GM06990 (cell line): ENCODE data around the gene BCL11B.

Experiments
- DNase-seq: peaks from one replicate; pipeline ENCODE4 v3.0.0-alpha.2; 2011; ENCODE audit not compliant: insufficient read length; ENCODE audit errors: extremely low read depth
- H3K27me3 ChIP-seq: replicated peaks from 2 replicates; pipeline ENCODE4 v1.6.0; 2011; ENCODE audit warnings: low read length; ENCODE audit not compliant: control insufficient read depth, insufficient read depth
- H3K36me3 ChIP-seq: 2 replicates; pipeline ENCODE4 v1.5.1; 2011; ENCODE audit warnings: low read length; ENCODE audit not compliant: control insufficient read depth, insufficient read depth
- H3K4me3 ChIP-seq: replicated peaks from 2 replicates; pipeline ENCODE4 v1.5.1; 2011; ENCODE audit warnings: low read depth, mild to moderate bottlenecking, control low read depth, low read length
- TF ChIP-seq, protein P1 (sequence below): IDR thresholded peaks from 2 replicates; pipeline ENCODE4 v1.5.1; 2011; ENCODE audit warnings: low read length, control low read depth, mild to moderate bottlenecking, inconsistent platforms; ENCODE audit not compliant: insufficient read depth, poor library complexity, severe bottlenecking

The BCL11B gene

DNA sequence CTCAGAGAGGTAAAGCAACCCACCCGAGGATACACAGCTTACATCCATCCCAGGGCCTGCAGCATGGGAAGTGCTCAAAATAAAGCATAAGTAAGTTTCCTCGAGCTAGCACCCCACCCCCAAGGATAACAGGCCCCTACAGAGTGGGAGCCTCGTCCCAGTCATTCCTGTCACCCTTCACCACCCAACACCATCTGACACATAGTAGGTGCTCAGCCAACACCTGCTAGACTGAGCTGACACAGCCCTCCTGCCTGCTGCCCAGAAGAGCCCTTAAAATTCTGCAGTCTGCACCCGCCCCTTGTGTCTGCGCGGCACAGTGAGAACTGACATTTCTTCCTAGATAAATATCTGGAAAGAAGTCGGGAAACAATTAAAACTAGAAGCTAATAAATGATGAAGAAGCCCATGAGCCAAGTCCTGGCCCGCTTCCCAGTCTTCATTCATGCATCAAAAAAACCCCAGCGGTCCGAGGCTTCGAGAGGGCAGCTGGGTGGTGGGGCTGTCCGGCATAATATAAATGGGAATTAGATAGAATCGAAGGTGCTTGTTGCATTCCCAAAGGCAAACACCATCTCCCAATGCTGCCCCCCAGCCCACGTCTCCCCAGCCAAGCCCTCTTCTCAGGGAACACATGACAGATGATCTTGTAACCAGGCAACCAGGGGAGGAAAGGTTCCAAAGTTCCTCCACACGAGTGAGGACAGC lies 76.2 kb downstream of the BCL11B start:
- H3K36me3 ChIP-seq: no peaks in the 10 kb centered on the region
- H3K4me3 ChIP-seq: no peak overlapping the region
- no peak for DNase-seq
- H3K27me3 ChIP-seq: no peaks in the 10 kb centered on the region
- TF ChIP-seq, protein P1, sequence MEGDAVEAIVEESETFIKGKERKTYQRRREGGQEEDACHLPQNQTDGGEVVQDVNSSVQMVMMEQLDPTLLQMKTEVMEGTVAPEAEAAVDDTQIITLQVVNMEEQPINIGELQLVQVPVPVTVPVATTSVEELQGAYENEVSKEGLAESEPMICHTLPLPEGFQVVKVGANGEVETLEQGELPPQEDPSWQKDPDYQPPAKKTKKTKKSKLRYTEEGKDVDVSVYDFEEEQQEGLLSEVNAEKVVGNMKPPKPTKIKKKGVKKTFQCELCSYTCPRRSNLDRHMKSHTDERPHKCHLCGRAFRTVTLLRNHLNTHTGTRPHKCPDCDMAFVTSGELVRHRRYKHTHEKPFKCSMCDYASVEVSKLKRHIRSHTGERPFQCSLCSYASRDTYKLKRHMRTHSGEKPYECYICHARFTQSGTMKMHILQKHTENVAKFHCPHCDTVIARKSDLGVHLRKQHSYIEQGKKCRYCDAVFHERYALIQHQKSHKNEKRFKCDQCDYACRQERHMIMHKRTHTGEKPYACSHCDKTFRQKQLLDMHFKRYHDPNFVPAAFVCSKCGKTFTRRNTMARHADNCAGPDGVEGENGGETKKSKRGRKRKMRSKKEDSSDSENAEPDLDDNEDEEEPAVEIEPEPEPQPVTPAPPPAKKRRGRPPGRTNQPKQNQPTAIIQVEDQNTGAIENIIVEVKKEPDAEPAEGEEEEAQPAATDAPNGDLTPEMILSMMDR: no peak

DNA sequence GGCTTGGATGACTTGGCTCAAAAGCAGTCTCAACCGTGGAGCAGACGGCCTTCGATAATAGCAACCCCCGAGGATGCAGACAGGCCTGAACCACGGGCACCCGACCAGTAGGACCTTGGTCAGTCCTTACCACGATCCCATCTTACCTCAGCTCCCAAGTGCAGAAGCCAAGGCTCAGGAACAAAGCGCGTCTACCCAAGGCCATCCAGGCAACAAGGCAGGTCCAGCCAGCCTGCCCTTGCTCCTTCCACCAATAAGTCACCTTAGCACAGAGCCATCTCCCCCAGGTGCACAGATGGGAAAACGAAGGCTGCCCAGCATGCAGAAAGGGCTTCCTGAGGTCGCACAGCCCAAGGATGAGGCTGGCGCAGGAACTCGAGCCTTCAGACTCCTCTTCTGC lies 77.3 kb downstream of the BCL11B start:
- Histone ChIP-seq H3K36me3 (no peaks in the 10 kb centered on the region), H3K4me3 (no peak overlapping the region), H3K27me3 (no peaks in the 10 kb centered on the region)
- TF ChIP-seq, protein P1: no peak
- DNase-seq: no peak

DNA sequence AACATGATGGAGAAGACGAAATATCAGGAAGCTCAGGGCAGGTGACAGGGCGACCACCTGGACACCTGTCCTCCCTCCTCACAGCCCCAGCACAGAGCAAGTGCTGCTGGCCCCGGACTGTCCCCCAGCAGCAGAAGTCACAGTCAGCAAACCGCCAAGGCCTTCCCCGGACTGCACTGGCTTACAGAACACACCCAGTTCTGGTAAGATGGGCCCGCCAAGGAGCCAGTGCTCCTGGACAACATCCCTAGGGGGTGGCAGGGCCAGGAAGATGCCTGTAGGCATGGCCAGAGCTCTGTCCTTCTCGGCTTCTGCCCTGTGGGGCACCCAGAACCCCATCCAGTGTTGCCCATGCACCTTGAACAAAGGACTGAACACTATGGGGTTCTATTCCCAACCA lies 77.9 kb downstream of the BCL11B start:
- DNase-seq: no peak
- Histone ChIP-seq H3K36me3 (no peaks in the 10 kb centered on the region), H3K4me3 (no peak overlapping the region), H3K27me3 (no peaks in the 10 kb centered on the region)
- TF ChIP-seq, protein P1: no peak

DNA sequence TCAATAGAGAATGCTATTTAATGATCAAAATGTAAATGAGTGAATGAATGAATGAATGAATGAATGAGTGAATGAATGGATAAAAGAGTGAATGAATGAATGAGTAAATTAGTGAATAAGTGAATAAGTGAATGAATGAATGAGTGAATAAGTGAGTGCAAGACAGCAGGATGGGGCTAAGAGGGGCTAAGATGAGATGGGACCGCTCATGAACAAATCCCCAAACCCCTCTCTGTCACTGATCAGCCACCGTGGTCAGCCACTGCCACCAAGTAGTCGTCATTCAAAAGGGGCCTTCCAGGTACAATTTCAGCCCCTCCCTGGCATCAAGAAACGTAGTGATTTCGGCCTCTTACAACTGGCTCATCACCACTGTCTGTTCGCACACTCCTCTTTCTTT lies 79.2 kb downstream of the BCL11B start:
- H3K4me3 ChIP-seq: no peak overlapping the region
- no peak for DNase-seq
- H3K27me3 ChIP-seq: no peaks in the 10 kb centered on the region
- no peaks in the 10 kb centered on the region for H3K36me3 ChIP-seq
- TF ChIP-seq, protein P1: no peak

DNA sequence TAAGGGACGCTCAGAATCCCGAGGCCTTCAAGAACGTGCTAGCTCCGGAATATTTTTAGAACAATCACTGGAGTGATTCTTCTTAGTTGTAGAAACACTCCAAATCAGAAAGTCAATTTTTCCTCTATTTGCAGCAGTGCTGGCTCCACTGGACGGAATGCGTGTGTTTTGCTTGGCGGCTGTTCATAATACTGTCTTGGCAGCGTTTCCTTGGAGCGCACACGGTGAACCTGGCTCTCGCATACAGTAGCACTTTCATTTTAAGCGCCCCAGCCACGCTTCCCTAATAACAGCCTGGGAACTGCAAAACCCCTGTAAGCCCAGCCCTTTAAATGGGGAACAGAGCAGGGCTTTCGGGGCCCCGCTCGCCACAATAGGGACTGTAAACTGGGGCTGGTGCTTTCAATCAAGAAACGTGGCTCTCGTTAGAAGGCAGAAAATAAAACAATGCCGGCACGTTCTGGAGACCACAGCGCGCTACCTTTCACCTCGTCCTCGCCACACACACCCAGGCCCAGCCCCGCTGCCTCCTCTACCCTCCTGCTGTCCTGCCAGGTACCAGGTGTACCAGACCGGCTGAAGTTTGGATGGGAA lies 79.9 kb downstream of the BCL11B start:
- Histone ChIP-seq H3K36me3 (no peaks in the 10 kb centered on the region), H3K27me3 (no peaks in the 10 kb centered on the region), H3K4me3 (no peak overlapping the region)
- TF ChIP-seq, protein P1: no peak
- no peak for DNase-seq
